ENCODE measurements around the gene IZUMO1. TPM values are rescaled to one million over a fixed set of nuclear protein-coding genes. Genes with fewer than 3 reads are reported as not detected.
A peak's percentile ranks its signal among the peaks of the same experiment; 100 is the strongest.

Gene IZUMO1
- total and polyA plus RNA-seq, 9 of the 15 experiments (the other 6 are each of a cell fraction or from before 2014, with no cell fraction given), result 0.14 to 2.1 (median 0.73) TPM

DNA sequence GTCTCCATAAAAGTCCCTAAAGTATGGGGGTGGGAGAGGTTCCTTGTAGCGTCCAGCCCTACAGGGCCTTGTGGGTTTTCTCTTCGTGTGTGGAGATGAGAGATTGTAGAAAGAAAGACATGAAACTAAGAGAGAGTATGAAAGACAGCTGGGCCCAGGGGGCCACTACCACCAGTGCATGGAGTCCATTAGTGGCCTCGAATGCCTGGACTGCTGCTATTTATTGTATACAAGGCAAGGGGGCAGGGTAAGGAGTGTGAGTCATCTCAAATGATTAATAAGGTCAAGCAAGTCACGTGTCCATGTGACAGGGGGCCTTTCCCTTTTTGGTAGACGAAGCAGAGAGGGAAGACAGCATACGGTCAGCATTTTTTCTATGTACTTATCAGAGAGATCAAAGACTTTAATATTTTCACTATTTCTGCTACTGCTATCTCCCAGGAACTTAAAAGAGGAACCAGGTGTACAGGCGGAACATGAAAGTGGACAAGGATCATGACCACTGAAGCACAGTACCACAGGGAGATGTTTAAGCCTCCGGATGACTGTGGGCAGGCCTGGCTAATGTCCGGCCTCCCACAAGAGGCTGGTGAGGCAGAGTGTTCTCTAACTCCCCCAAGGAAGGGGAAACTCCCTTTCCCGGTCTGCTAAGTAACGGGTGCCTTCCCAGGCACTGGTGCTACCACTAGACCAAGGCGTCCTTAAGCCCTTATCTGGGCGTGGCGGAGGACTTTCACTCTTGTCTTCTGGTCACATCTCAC lies 34.1 kb upstream of the IZUMO1 start (continued):
- TF ChIP-seq CTCF (IDR thresholded peaks at IDR 0.05 in 2 of 3, conservative IDR thresholded peaks at IDR 0.05 in 1 of 3; ENCODE audit: insufficient read depth in 2 of 3, low read depth in 1 of 3, low read length in 3 of 3) (no peak), TARDBP (IDR thresholded peaks at IDR 0.05) (no peak), RFX7 (CRISPR knock-in tag; IDR thresholded peaks at IDR 0.05) (no peak), CAMTA2 (CRISPR knock-in tag; conservative IDR thresholded peaks at IDR 0.05) (no peak), JUND (IDR thresholded peaks at IDR 0.05; ENCODE audit: borderline replicate concordance, low read depth, low read length) (peak; percentile 97), JUND (tag; IDR thresholded peaks at IDR 0.05; ENCODE audit: borderline replicate concordance, low read depth, low read length) (peak; percentile 98; the same call in 2 of the 3 replicates), MEF2D (tag; conservative IDR thresholded peaks at IDR 0.05; ENCODE audit: low read depth) (0 out of 2 replicates have a peak, but pooled peaks have one; percentile 41), ZBTB9 (CRISPR knock-in tag; IDR thresholded peaks at IDR 0.05) (no peak), TEAD1 (CRISPR knock-in tag; IDR thresholded peaks at IDR 0.05) (0 out of 4 replicates have a peak, but pooled peaks of 1 of the 2 experiments have one; percentile 8), ZNF668 (CRISPR knock-in tag; IDR thresholded peaks at IDR 0.05) (no peak), RBM14 (IDR thresholded peaks at IDR 0.05; ENCODE audit: borderline replicate concordance, insufficient read depth, low read depth, low read length) (no peak), EP300 (IDR thresholded peaks at IDR 0.05; ENCODE audit: low read length) (peak; percentile 32; the same call in 1 of the 2 replicates), MEIS2 (IDR thresholded peaks at IDR 0.05; ENCODE audit: partially characterized antibody) (peak; percentile 96), MCM3 (IDR thresholded peaks at IDR 0.05) (no peak), ZNF174 (CRISPR knock-in tag; IDR thresholded peaks at IDR 0.05) (no peak), ILF3 (IDR thresholded peaks at IDR 0.05; ENCODE audit: borderline replicate concordance) (no peak), ZKSCAN3 (CRISPR knock-in tag; IDR thresholded peaks at IDR 0.05) (no peak), ARID1B (IDR thresholded peaks at IDR 0.05) (peak; percentile 81)
- TF ChIP-seq, protein P1, sequence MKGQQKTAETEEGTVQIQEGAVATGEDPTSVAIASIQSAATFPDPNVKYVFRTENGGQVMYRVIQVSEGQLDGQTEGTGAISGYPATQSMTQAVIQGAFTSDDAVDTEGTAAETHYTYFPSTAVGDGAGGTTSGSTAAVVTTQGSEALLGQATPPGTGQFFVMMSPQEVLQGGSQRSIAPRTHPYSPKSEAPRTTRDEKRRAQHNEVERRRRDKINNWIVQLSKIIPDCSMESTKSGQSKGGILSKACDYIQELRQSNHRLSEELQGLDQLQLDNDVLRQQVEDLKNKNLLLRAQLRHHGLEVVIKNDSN (CRISPR knock-in tag; IDR thresholded peaks at IDR 0.05), result peak; percentile 95
- TF ChIP-seq, protein P2, sequence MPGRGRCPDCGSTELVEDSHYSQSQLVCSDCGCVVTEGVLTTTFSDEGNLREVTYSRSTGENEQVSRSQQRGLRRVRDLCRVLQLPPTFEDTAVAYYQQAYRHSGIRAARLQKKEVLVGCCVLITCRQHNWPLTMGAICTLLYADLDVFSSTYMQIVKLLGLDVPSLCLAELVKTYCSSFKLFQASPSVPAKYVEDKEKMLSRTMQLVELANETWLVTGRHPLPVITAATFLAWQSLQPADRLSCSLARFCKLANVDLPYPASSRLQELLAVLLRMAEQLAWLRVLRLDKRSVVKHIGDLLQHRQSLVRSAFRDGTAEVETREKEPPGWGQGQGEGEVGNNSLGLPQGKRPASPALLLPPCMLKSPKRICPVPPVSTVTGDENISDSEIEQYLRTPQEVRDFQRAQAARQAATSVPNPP (IDR thresholded peaks at IDR 0.05; ENCODE audit: borderline replicate concordance, insufficient read depth, insufficient read length), result no peak
- TF ChIP-seq, protein P3, sequence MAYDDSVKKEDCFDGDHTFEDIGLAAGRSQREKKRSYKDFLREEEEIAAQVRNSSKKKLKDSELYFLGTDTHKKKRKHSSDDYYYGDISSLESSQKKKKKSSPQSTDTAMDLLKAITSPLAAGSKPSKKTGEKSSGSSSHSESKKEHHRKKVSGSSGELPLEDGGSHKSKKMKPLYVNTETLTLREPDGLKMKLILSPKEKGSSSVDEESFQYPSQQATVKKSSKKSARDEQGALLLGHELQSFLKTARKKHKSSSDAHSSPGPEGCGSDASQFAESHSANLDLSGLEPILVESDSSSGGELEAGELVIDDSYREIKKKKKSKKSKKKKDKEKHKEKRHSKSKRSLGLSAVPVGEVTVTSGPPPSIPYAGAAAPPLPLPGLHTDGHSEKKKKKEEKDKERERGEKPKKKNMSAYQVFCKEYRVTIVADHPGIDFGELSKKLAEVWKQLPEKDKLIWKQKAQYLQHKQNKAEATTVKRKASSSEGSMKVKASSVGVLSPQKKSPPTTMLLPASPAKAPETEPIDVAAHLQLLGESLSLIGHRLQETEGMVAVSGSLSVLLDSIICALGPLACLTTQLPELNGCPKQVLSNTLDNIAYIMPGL (CRISPR knock-in tag; IDR thresholded peaks at IDR 0.05), result no peak
